HEK293 (cell line): ENCODE measurements around the gene BCL2.

Experiments used
- CTCF ChIA-PET: fragments of 350-600 bp; formaldehyde crosslinking; extraction: SDS; loops from one replicate; lab custom pipeline; 2021; ENCODE audit warnings: antibody characterized with exemption; lab: Yijun Ruan, JAX
- POLR2A ChIA-PET: fragments of 300-600 bp; formaldehyde crosslinking; extraction: SDS; loops from one replicate; lab custom pipeline; 2020; ENCODE audit warnings: antibody characterized with exemption, inconsistent platforms; lab: Yijun Ruan, JAX
- H3K27ac ChIP-seq: fragments of 200-500 bp; sonication (Bioruptor generic); 2 replicates; pipeline ENCODE4 v1.5.1; 2014; ENCODE audit warnings: low read depth, low read length, control low read depth, inconsistent platforms; ENCODE audit errors: extremely low read depth
- H3K36me3 ChIP-seq, 2 experiments: fragments of 200-500 bp in 1 of 2; sonication (Bioruptor generic) in 1 of 2; 1 replicate in 1 of 2; 2 replicates in 1 of 2; pipeline ENCODE4 v1.5.1; 2014 to 2017; ENCODE audit warnings: inconsistent platforms in 2 of 2, low read length in 2 of 2; ENCODE audit not compliant: control insufficient read depth in 2 of 2, insufficient read depth in 1 of 2
- H3K4me1 ChIP-seq: fragments of 200-500 bp; sonication (Bioruptor generic); 2 replicates; pipeline ENCODE4 v1.5.1; 2014; ENCODE audit warnings: mild to moderate bottlenecking, low read length, inconsistent platforms; ENCODE audit not compliant: control insufficient read depth, insufficient read depth
- H3K4me3 ChIP-seq: 2 replicates; pipeline ENCODE4 v1.5.1; 2011; ENCODE audit warnings: low read depth, mild to moderate bottlenecking, control low read depth, low read length, moderate library complexity
- H3K9me3 ChIP-seq: fragments of 200-500 bp; sonication (Bioruptor generic); 2 replicates; pipeline ENCODE4 v1.5.1; 2014; ENCODE audit warnings: low read depth, low read length, inconsistent platforms; ENCODE audit not compliant: control insufficient read depth, insufficient read depth
- OSR2 ChIP-seq: fragments of 450-650 bp; formaldehyde crosslinking; IDR thresholded peaks from 2 replicates; pipeline ENCODE4 v1.5.1; 2016; ENCODE audit warnings: missing biosample characterization, missing genetic modification characterization
- PRDM10 ChIP-seq: fragments of 450-650 bp; formaldehyde crosslinking; IDR thresholded peaks from 2 replicates; pipeline ENCODE4 v1.5.1; 2016; ENCODE audit warnings: missing biosample characterization, missing genetic modification characterization
- SP7 ChIP-seq: fragments of 450-650 bp; formaldehyde crosslinking; IDR thresholded peaks from 2 replicates; pipeline ENCODE4 v1.5.1; 2016; ENCODE audit warnings: missing biosample characterization, missing genetic modification characterization
- ZBTB11 ChIP-seq: fragments of 450-650 bp; formaldehyde crosslinking; conservative IDR thresholded peaks from 2 replicates; pipeline ENCODE4 v1.5.1; 2016; ENCODE audit warnings: low read depth, missing biosample characterization, missing genetic modification characterization
- ZFP41 ChIP-seq: fragments of 450-650 bp; formaldehyde crosslinking; IDR thresholded peaks from 2 replicates; pipeline ENCODE4 v1.5.1; 2016; ENCODE audit warnings: missing biosample characterization, missing genetic modification characterization, borderline replicate concordance
- ZNF133 ChIP-seq: fragments of 450-650 bp; formaldehyde crosslinking; IDR thresholded peaks from 2 replicates; pipeline ENCODE4 v1.5.1; 2016; ENCODE audit warnings: missing biosample characterization, missing genetic modification characterization
- ZNF223 ChIP-seq: fragments of 450-650 bp; formaldehyde crosslinking; IDR thresholded peaks from 2 replicates; pipeline ENCODE4 v1.5.1; 2016; ENCODE audit warnings: missing biosample characterization, missing genetic modification characterization
- ZNF302 ChIP-seq: fragments of 450-650 bp; formaldehyde crosslinking; IDR thresholded peaks from 2 replicates; pipeline ENCODE4 v1.5.1; 2016; ENCODE audit warnings: missing biosample characterization, missing genetic modification characterization, low read depth
- ZNF423 ChIP-seq: fragments of 450-650 bp; formaldehyde crosslinking; IDR thresholded peaks from 2 replicates; pipeline ENCODE4 v1.5.1; 2016; ENCODE audit warnings: missing biosample characterization, missing genetic modification characterization
- ZNF426 ChIP-seq: fragments of 450-650 bp; formaldehyde crosslinking; IDR thresholded peaks from 2 replicates; pipeline ENCODE4 v1.5.1; 2017; ENCODE audit warnings: missing biosample characterization, missing genetic modification characterization, mild to moderate bottlenecking, inconsistent platforms, moderate library complexity
- ZNF449 ChIP-seq: fragments of 450-650 bp; formaldehyde crosslinking; IDR thresholded peaks from 2 replicates; pipeline ENCODE4 v1.5.1; 2017; ENCODE audit warnings: missing biosample characterization, mild to moderate bottlenecking, missing genetic modification characterization, moderate library complexity
- ZNF473 ChIP-seq: fragments of 450-650 bp; formaldehyde crosslinking; IDR thresholded peaks from 2 replicates; pipeline ENCODE4 v1.5.1; 2017; ENCODE audit warnings: missing biosample characterization, missing genetic modification characterization
- ZNF530 ChIP-seq: fragments of 450-650 bp; formaldehyde crosslinking; IDR thresholded peaks from 2 replicates; pipeline ENCODE4 v1.5.1; 2016; ENCODE audit warnings: low read depth, missing biosample characterization, missing genetic modification characterization
- ZNF658 ChIP-seq: fragments of 450-650 bp; formaldehyde crosslinking; IDR thresholded peaks from 2 replicates; pipeline ENCODE4; 2016; ENCODE audit warnings: missing biosample characterization, missing genetic modification characterization
- ZNF660 ChIP-seq: fragments of 450-650 bp; IDR thresholded peaks from 2 replicates; pipeline ENCODE4 v1.5.1; 2018; ENCODE audit warnings: missing biosample characterization, mild to moderate bottlenecking, missing genetic modification characterization
- ZNF701 ChIP-seq: fragments of 450-650 bp; formaldehyde crosslinking; IDR thresholded peaks from 2 replicates; pipeline ENCODE4 v1.5.1; 2016; ENCODE audit warnings: missing biosample characterization, missing genetic modification characterization
- ZNF777 ChIP-seq: fragments of 450-650 bp; formaldehyde crosslinking; IDR thresholded peaks from 2 replicates; pipeline ENCODE4 v1.5.1; 2017; ENCODE audit warnings: missing biosample characterization, missing genetic modification characterization, borderline replicate concordance
- ZNF792 ChIP-seq: fragments of 450-650 bp; formaldehyde crosslinking; IDR thresholded peaks from 2 replicates; pipeline ENCODE4 v1.5.1; 2016; ENCODE audit warnings: missing biosample characterization, missing genetic modification characterization
- ZSCAN16 ChIP-seq: fragments of 450-650 bp; formaldehyde crosslinking; IDR thresholded peaks from 2 replicates; pipeline ENCODE4 v1.5.1; 2016; ENCODE audit warnings: missing biosample characterization, missing genetic modification characterization
- ZSCAN4 ChIP-seq: fragments of 450-650 bp; formaldehyde crosslinking; IDR thresholded peaks from 2 replicates; pipeline ENCODE4 v1.5.1; 2017; ENCODE audit warnings: missing biosample characterization, missing genetic modification characterization

The BCL2 gene

GRCh38 chr18:63152096-63152495, 167.5 kb downstream of the BCL2 start:
- H3K27ac ChIP-seq: no peak overlapping the region
- no peak overlapping the region for H3K4me3 ChIP-seq
- H3K9me3 ChIP-seq: no peaks in the 10 kb centered on the region
- TF ChIP-seq ZNF423 (tag by site-specific recombination): no peak
- TF ChIP-seq, all 188 proteins: peak for 0
- ChIA-PET CTCF (interaction anchor here (0.8 to 3.3 kb wide), 4 partner anchors 8 to 173 kb away, joined by 3 to 14 read pairs (median 6); no protein-coding TSS in a partner anchor), POLR2A (no interaction called here)
- Histone ChIP-seq H3K4me1 (peaks cover 2% of the 10 kb centered on the region; the same call in 1 of the 2 replicates), H3K36me3 (no peaks in the 10 kb centered on the region)

- H3K9me3 ChIP-seq: no peaks in the 10 kb centered on the region
- H3K4me3 ChIP-seq: no peak overlapping the region
- TF ChIP-seq ZNF133 (no peak), ZNF449 (tag by site-specific recombination) (no peak), ZNF660 (tag by site-specific recombination) (no peak), OSR2 (tag by site-specific recombination) (no peak)
- H3K36me3 ChIP-seq: no peaks in the 10 kb centered on the region
- ChIA-PET CTCF (interaction anchor here (0.9 to 1.7 kb wide), 3 partner anchors 20 to 188 kb away, joined by 3 to 7 read pairs (median 4); no protein-coding TSS in a partner anchor), POLR2A (no interaction called here)
- no peak overlapping the region for H3K27ac ChIP-seq
- H3K4me1 ChIP-seq: peaks cover 2% of the 10 kb centered on the region; the same call in 1 of the 2 replicates
Observed at GRCh38 chr18:63151539-63151938, 168.0 kb downstream of the BCL2 start.

GRCh38 chr18:63150942-63151421, 168.6 kb downstream of the BCL2 start:
- no peak overlapping the region for H3K27ac ChIP-seq
- peaks cover 2% of the 10 kb centered on the region; the same call in 1 of the 2 replicates for H3K4me1 ChIP-seq

More at GRCh38 chr18:63150942-63151421, 168.6 kb downstream of the BCL2 start:
- POLR2A ChIA-PET: no interaction called here
- CTCF ChIA-PET: interaction anchor here (0.9 to 1.0 kb wide), 2 partner anchors 167 to 189 kb away, joined by 3 read pairs; no protein-coding TSS in a partner anchor
- Histone ChIP-seq H3K9me3 (no peaks in the 10 kb centered on the region), H3K36me3 (no peaks in the 10 kb centered on the region)
- TF ChIP-seq ZNF792 (no peak), ZNF302 (no peak), ZNF701 (tag by site-specific recombination) (no peak), ZNF658 (tag by site-specific recombination) (no peak), ZNF473 (tag by site-specific recombination) (no peak), ZFP41 (tag by site-specific recombination) (no peak), SP7 (tag by site-specific recombination) (no peak), ZNF223 (no peak), ZNF530 (tag by site-specific recombination) (no peak), ZSCAN16 (tag by site-specific recombination) (no peak), ZBTB11 (tag by site-specific recombination) (no peak), ZNF777 (tag by site-specific recombination) (no peak), ZNF660 (tag by site-specific recombination) (no peak), ZSCAN4 (no peak), PRDM10 (no peak), ZNF426 (tag by site-specific recombination) (no peak)
- TF ChIP-seq, all 188 proteins: peak for 0
- no peak overlapping the region for H3K4me3 ChIP-seq
